ENCODE data around the gene ASAH2. TPM values are rescaled to one million over a fixed set of nuclear protein-coding genes. Genes with fewer than 3 reads are reported as not detected.

Gene ASAH2
- total RNA-seq, 1 donor = 0.36 TPM

DNA sequence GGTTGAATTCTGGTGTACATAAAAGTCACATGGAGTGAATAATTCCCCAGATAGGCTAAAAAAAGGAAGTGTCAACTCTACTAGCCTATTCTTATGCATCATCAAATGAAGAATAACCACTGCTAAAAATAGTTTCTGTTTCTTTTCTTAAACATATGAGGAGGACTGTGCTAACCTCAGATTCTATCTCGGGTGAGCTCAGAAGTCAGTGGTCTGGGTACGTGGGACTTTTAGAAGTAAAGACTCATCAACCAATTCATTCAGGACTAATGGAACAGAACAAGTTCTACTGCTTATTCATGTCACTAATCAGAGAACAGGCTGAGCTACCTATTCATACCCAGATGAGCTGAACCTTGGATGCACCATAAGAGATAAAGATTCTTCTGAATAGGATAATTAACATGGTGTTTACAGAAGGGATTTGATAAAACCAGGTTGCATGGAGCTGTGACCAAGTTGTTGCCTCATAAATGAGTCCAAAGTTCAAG, 9.5 kb upstream of the ASAH2 start:
- Histone ChIP-seq H3K36me3 (ENCODE audit: insufficient read depth, low read length) (no peaks in the 10 kb centered on the region), H2AFZ (ENCODE audit: low read length) (no peak overlapping the region), H3K4me3 (ENCODE audit: insufficient read depth, low read length) (no peak overlapping the region), H3K4me2 (ENCODE audit: insufficient read depth, low read length) (no peak overlapping the region), H3K27ac (ENCODE audit: low read depth, low read length) (no peak overlapping the region), H3K9me3 (ENCODE audit: low read depth, low read length) (no peaks in the 10 kb centered on the region), H3K79me2 (ENCODE audit: insufficient read depth, low read length) (no peaks in the 10 kb centered on the region), H3K4me1 (ENCODE audit: insufficient read depth, low read length) (peaks cover 4% of the 10 kb centered on the region), H4K20me1 (ENCODE audit: insufficient read depth, low read length) (no peaks in the 10 kb centered on the region), H3K27me3 (ENCODE audit: insufficient read depth, low read length) (peaks cover 18% of the 10 kb centered on the region)
- TF ChIP-seq, protein P1, sequence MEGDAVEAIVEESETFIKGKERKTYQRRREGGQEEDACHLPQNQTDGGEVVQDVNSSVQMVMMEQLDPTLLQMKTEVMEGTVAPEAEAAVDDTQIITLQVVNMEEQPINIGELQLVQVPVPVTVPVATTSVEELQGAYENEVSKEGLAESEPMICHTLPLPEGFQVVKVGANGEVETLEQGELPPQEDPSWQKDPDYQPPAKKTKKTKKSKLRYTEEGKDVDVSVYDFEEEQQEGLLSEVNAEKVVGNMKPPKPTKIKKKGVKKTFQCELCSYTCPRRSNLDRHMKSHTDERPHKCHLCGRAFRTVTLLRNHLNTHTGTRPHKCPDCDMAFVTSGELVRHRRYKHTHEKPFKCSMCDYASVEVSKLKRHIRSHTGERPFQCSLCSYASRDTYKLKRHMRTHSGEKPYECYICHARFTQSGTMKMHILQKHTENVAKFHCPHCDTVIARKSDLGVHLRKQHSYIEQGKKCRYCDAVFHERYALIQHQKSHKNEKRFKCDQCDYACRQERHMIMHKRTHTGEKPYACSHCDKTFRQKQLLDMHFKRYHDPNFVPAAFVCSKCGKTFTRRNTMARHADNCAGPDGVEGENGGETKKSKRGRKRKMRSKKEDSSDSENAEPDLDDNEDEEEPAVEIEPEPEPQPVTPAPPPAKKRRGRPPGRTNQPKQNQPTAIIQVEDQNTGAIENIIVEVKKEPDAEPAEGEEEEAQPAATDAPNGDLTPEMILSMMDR (IDR thresholded peaks at IDR 0.05; ENCODE audit: extremely low read depth, low read depth, low read length) = no peak
- no peak for DNase-seq (ENCODE audit: insufficient read length, low spot score, missing footprints)

DNA sequence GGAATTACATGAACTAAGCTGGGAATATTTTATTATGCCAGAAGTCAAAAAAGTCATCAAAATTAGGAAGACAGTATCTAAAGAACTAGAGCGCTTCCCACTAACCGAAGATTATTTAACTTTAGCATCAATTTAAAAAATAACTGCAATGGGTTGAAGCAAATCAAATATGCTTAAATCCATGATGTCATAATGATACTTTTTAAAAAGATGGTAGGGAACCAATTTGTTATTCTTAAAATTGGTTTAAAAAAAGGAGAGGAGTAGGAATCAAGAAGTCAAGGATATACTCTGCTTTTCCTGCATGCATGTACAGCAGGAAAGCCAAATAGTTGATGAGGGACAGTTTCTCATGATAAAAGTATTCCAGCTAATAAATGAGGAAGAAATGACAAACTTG, 3.2 kb upstream of the ASAH2 start:
- DNase-seq (ENCODE audit: insufficient read length, low spot score, missing footprints) = no peak
- Histone ChIP-seq H3K4me3 (ENCODE audit: insufficient read depth, low read length) (no peak overlapping the region), H3K4me1 (ENCODE audit: insufficient read depth, low read length) (no peaks in the 10 kb centered on the region), H2AFZ (ENCODE audit: low read length) (no peak overlapping the region), H4K20me1 (ENCODE audit: insufficient read depth, low read length) (no peaks in the 10 kb centered on the region), H3K4me2 (ENCODE audit: insufficient read depth, low read length) (no peak overlapping the region), H3K9me3 (ENCODE audit: low read depth, low read length) (no peaks in the 10 kb centered on the region), H3K79me2 (ENCODE audit: insufficient read depth, low read length) (no peaks in the 10 kb centered on the region), H3K27ac (ENCODE audit: low read depth, low read length) (no peak overlapping the region), H3K27me3 (ENCODE audit: insufficient read depth, low read length) (peaks cover 42% of the 10 kb centered on the region), H3K36me3 (ENCODE audit: insufficient read depth, low read length) (no peaks in the 10 kb centered on the region)
- TF ChIP-seq, protein P1 (IDR thresholded peaks at IDR 0.05; ENCODE audit: extremely low read depth, low read depth, low read length) = no peak

DNA sequence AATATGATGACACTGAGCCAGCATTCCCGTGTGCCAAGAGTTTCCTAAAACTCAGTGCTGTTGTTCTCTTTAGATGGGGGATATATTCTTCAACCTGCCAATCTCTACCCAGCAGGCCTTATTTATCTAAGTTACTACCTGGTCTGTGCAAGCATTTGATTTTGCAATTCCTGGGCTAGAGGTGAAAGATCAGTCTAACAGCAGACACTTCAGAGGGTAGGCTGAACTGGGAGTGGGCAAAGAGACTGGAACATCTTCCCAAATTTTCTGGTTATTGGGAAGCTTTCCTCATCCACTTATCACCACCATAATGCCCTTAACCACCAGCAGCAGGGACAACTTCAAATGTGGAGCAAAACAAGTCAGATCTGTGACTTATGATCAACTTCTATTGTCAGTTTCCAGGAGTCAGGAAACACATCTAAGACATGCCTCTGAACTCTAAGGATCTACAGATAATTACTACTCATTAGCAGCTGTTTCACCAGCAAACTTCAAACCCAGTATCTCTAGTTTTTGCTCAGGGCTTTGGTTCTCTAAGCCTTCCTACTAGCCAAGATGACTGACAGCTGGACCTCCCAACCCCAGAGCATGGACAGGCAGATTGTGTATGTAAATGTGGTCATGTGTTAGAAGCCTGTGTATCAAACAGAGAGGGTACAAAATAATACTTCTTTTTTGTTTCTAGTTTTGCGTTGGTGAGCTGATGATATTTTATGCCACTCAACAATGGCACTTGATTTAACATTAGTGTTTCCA, 1.0 kb downstream of the ASAH2 start:
- H3K36me3 ChIP-seq (ENCODE audit: insufficient read depth, low read length) = no peaks in the 10 kb centered on the region
- no peak overlapping the region for H2AFZ ChIP-seq (ENCODE audit: low read length)
- H3K4me2 ChIP-seq (ENCODE audit: insufficient read depth, low read length) = no peak overlapping the region
- H3K27ac ChIP-seq (ENCODE audit: low read depth, low read length) = no peak overlapping the region
- peaks cover 38% of the 10 kb centered on the region for H3K27me3 ChIP-seq (ENCODE audit: insufficient read depth, low read length)
- no peak for DNase-seq (ENCODE audit: insufficient read length, low spot score, missing footprints)
- TF ChIP-seq, protein P1 (IDR thresholded peaks at IDR 0.05; ENCODE audit: extremely low read depth, low read depth, low read length) = no peak
- no peaks in the 10 kb centered on the region for H3K9me3 ChIP-seq (ENCODE audit: low read depth, low read length)
- no peaks in the 10 kb centered on the region for H3K79me2 ChIP-seq (ENCODE audit: insufficient read depth, low read length)
- no peak overlapping the region for H3K4me3 ChIP-seq (ENCODE audit: insufficient read depth, low read length)
- no peaks in the 10 kb centered on the region for H3K4me1 ChIP-seq (ENCODE audit: insufficient read depth, low read length)
- no peaks in the 10 kb centered on the region for H4K20me1 ChIP-seq (ENCODE audit: insufficient read depth, low read length)

DNA sequence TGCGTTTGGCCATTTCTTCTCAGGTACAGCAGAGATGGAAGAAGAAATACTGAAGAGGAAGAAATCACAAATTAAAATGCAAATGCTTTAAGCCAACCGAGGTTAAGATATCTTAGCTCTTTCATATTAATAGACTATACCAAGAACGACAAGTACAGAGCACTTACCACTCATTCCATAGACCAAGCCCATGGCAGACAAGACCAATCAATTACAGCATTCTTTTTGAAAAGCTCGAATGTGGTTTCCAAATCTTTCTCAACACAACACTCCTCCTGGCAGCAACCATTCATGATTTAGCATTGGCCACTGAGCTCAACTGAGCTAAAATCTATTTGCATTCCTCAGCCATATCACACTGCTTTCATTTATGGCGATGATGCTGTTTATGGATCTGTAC, 2.7 kb downstream of the ASAH2 start:
- Histone ChIP-seq H4K20me1 (ENCODE audit: insufficient read depth, low read length) (no peaks in the 10 kb centered on the region), H3K4me2 (ENCODE audit: insufficient read depth, low read length) (no peak overlapping the region), H3K4me1 (ENCODE audit: insufficient read depth, low read length) (no peaks in the 10 kb centered on the region), H3K79me2 (ENCODE audit: insufficient read depth, low read length) (no peaks in the 10 kb centered on the region), H3K4me3 (ENCODE audit: insufficient read depth, low read length) (no peak overlapping the region), H2AFZ (ENCODE audit: low read length) (no peak overlapping the region), H3K27me3 (ENCODE audit: insufficient read depth, low read length) (peaks cover 30% of the 10 kb centered on the region), H3K27ac (ENCODE audit: low read depth, low read length) (no peak overlapping the region), H3K36me3 (ENCODE audit: insufficient read depth, low read length) (no peaks in the 10 kb centered on the region), H3K9me3 (ENCODE audit: low read depth, low read length) (no peaks in the 10 kb centered on the region)
- TF ChIP-seq, protein P1 (IDR thresholded peaks at IDR 0.05; ENCODE audit: extremely low read depth, low read depth, low read length) = no peak
- DNase-seq (ENCODE audit: insufficient read length, low spot score, missing footprints) = no peak

Data from osteoblast (primary cell).